DOHH2 (cell line): ENCODE measurements around the gene PRKCZ.

ENCODE experiments used
- H3F3A ChIP-seq: fragments of 200-600 bp; sonication (generic), shearing (Covaris generic); 2 replicates; pipeline ENCODE4 v1.6.0; 2016; ENCODE audit warnings: antibody characterized with exemption, mild to moderate bottlenecking; ENCODE audit not compliant: control insufficient read depth, insufficient read depth
- H3K27ac ChIP-seq: fragments of 200-600 bp; sonication (generic); 2 replicates; pipeline ENCODE4 v1.5.1; 2014; ENCODE audit warnings: low read depth, mild to moderate bottlenecking, low read length, moderate library complexity
- H3K27me3 ChIP-seq: fragments of 200-600 bp; sonication (generic); 2 replicates; pipeline ENCODE4 v1.6.1; 2014; ENCODE audit warnings: mild to moderate bottlenecking, low read length, mixed read lengths; ENCODE audit not compliant: control insufficient read depth
- H3K36me3 ChIP-seq: fragments of 200-600 bp; sonication (generic); 2 replicates; pipeline ENCODE4 v1.6.1; 2014; ENCODE audit warnings: mild to moderate bottlenecking, low read length, moderate library complexity, mixed read lengths; ENCODE audit not compliant: control insufficient read depth
- H3K4me1 ChIP-seq: fragments of 200-600 bp; sonication (generic); 2 replicates; pipeline ENCODE4 v1.6.1; 2014; ENCODE audit warnings: mild to moderate bottlenecking, low read length, mixed read lengths; ENCODE audit not compliant: control insufficient read depth
- H3K4me2 ChIP-seq: fragments of 200-600 bp; sonication (generic); 2 replicates; pipeline ENCODE4 v1.6.0; 2014; ENCODE audit warnings: mild to moderate bottlenecking, low read length, moderate library complexity
- H3K4me3 ChIP-seq: fragments of 200-600 bp; sonication (generic); 2 replicates; pipeline ENCODE4 v1.5.1; 2014; ENCODE audit warnings: mild to moderate bottlenecking, low read length, mixed read lengths
- H3K79me2 ChIP-seq: fragments of 200-600 bp; sonication (generic); 2 replicates; pipeline ENCODE4 v1.6.1; 2014; ENCODE audit warnings: mild to moderate bottlenecking, low read length, mixed read lengths; ENCODE audit not compliant: control insufficient read depth
- H3K9me2 ChIP-seq: fragments of 200-600 bp; sonication (generic); replicated peaks from 2 replicates; pipeline ENCODE4 v1.6.1; 2014; ENCODE audit warnings: mild to moderate bottlenecking, low read length, mixed read lengths; ENCODE audit not compliant: control insufficient read depth
- H3K9me3 ChIP-seq: fragments of 200-600 bp; sonication (generic); 2 replicates; pipeline ENCODE4 v1.6.1; 2014; ENCODE audit warnings: antibody characterized with exemption, low read length, mixed read lengths; ENCODE audit not compliant: control insufficient read depth, insufficient read depth
- H4K20me1 ChIP-seq: fragments of 200-600 bp; sonication (generic); 2 replicates; pipeline ENCODE4 v1.6.0; 2014; ENCODE audit warnings: low read depth, mild to moderate bottlenecking, antibody characterized with exemption, low read length, moderate library complexity; ENCODE audit not compliant: control insufficient read depth, insufficient read depth
- CTCF ChIP-seq: fragments of 200-600 bp; sonication (generic); IDR thresholded peaks from one replicate; pipeline ENCODE4 v1.5.1; 2014; ENCODE audit warnings: antibody characterized with exemption, mild to moderate bottlenecking, low read depth, low read length; ENCODE audit not compliant: poor library complexity, severe bottlenecking
- EZH2phosphoT487 ChIP-seq: fragments of 200-600 bp; sonication (generic); IDR thresholded peaks from 2 replicates; pipeline ENCODE4 v1.6.1; 2017; ENCODE audit warnings: borderline replicate concordance, mild to moderate bottlenecking, antibody characterized with exemption, low read length, moderate library complexity, mixed read lengths

The PRKCZ gene

GRCh38 chr1:2228694-2229036 lies 178.5 kb downstream of the PRKCZ start:
- H3K79me2 ChIP-seq, result no peaks in the 10 kb centered on the region
- H3K27ac ChIP-seq, result no peak overlapping the region
- peaks cover 17% of the 10 kb centered on the region for H3K27me3 ChIP-seq
- no peaks in the 10 kb centered on the region for H3K36me3 ChIP-seq
- TF ChIP-seq CTCF, result no peak
- TF ChIP-seq EZH2phosphoT487, result no peak
- H3K4me3 ChIP-seq, result no peak overlapping the region
- H3K4me2 ChIP-seq, result no peak overlapping the region; the same call in 1 of the 2 replicates
- H3F3A ChIP-seq, result no peaks in the 10 kb centered on the region
- H4K20me1 ChIP-seq, result 0 out of 2 replicates have a peak, but pooled peaks cover 7% of the 10 kb centered on the region
- no peaks in the 10 kb centered on the region for H3K9me2 ChIP-seq
- peaks cover 9% of the 10 kb centered on the region for H3K4me1 ChIP-seq
- H3K9me3 ChIP-seq, result no peaks in the 10 kb centered on the region

- Histone ChIP-seq H3K4me3 (peak overlapping the region; percentile 15; the same call in 1 of the 2 replicates), H3K36me3 (no peaks in the 10 kb centered on the region), H3F3A (no peaks in the 10 kb centered on the region), H3K9me2 (no peaks in the 10 kb centered on the region), H3K79me2 (no peaks in the 10 kb centered on the region), H3K4me1 (peaks cover 12% of the 10 kb centered on the region), H4K20me1 (0 out of 2 replicates have a peak, but pooled peaks cover 7% of the 10 kb centered on the region), H3K4me2 (peak overlapping the region; percentile 30; the same call in 1 of the 2 replicates), H3K27me3 (peaks cover 22% of the 10 kb centered on the region), H3K9me3 (no peaks in the 10 kb centered on the region), H3K27ac (no peak overlapping the region)
- TF ChIP-seq CTCF, result no peak
- TF ChIP-seq EZH2phosphoT487, result 0 out of 2 replicates have a peak, but pooled peaks have one; percentile 75
Measured at GRCh38 chr1:2229037-2229864, 179.0 kb downstream of the PRKCZ start.

GRCh38 chr1:2229911-2230731 lies 179.9 kb downstream of the PRKCZ start:
- H3F3A ChIP-seq, result no peaks in the 10 kb centered on the region
- no peaks in the 10 kb centered on the region for H3K9me3 ChIP-seq
- H3K36me3 ChIP-seq, result no peaks in the 10 kb centered on the region
- no peaks in the 10 kb centered on the region for H3K9me2 ChIP-seq
- TF ChIP-seq EZH2phosphoT487, result no peak
- no peak for TF ChIP-seq CTCF
- H3K4me2 ChIP-seq, result no peak overlapping the region; the same call in 1 of the 2 replicates
- H3K79me2 ChIP-seq, result no peaks in the 10 kb centered on the region
- H3K4me1 ChIP-seq, result peaks cover 17% of the 10 kb centered on the region
- peaks cover 22% of the 10 kb centered on the region for H3K27me3 ChIP-seq
- H3K27ac ChIP-seq, result no peak overlapping the region
- H3K4me3 ChIP-seq, result no peak overlapping the region
- H4K20me1 ChIP-seq, result 0 out of 2 replicates have a peak, but pooled peaks cover 7% of the 10 kb centered on the region
